Mucosa of descending colon (tissue), 3 donors: ENCODE data around the gene SAPCD1. TPM values are rescaled to one million over a fixed set of nuclear protein-coding genes. Genes with fewer than 3 reads are reported as not detected.

Source experiments
- ATAC-seq: fragments of 200-7000 bp; cut with Tn5 transposase; one replicate; pipeline ENCODE4 v1.9.1; 2020; ENCODE audit warnings: mild to moderate bottlenecking, moderate library complexity
- DNase-seq, 3 donors: peaks; one replicate each; pipeline ENCODE4 v3.0.0-alpha.2; 2020
- H3K36me3 ChIP-seq: fragments of 200-600 bp; one replicate; pipeline ENCODE4 v1.8.0; 2021; ENCODE audit warnings: low read depth, mild to moderate bottlenecking
- H3K4me1 ChIP-seq: fragments of 200-600 bp; one replicate; pipeline ENCODE4 v1.8.0; 2021; ENCODE audit warnings: low read depth, mild to moderate bottlenecking
- H3K4me3 ChIP-seq: fragments of 200-600 bp; one replicate; pipeline ENCODE4 v1.8.0; 2021; ENCODE audit warnings: mild to moderate bottlenecking
- H3K9me3 ChIP-seq: fragments of 200-600 bp; one replicate; pipeline ENCODE4 v1.8.0; 2021; ENCODE audit warnings: mild to moderate bottlenecking
- CTCF ChIP-seq: fragments of 200-600 bp; IDR thresholded peaks from one replicate; pipeline ENCODE4 v1.8.0; 2022; ENCODE audit warnings: antibody characterized with exemption, mild to moderate bottlenecking
- intact Hi-C, 2 donors: fragments of 100-400 bp; cut with DNase I in 1 of 2; cut with micrococcal nuclease in 1 of 2; formaldehyde crosslinking; loops; one replicate each; pipeline versions ENCODE4 v1.11.0 to v1.11.1; 2022; cut with DNase I, micrococcal nuclease
- total RNA-seq, 3 donors: library from RNA; stranded (reverse); fragmentation: NEBNext Ultra II Directional in 2 of 3; extraction: Animal tissue kit (Norgen Biotek cat#: 25700) in 2 of 3; gene quantifications; one replicate each; pipeline versions ENCODE4 v1.2.1 to v1.2.4, GENCODE V29; 2021 to 2023
- donor health status: DM: no; HTN: no; CAD: no; lungs with moderate emphysema.
- donor health status: DM: no; HTN: no; CAD: no.
- donor health status: DM: no; HTN: yes; CAD: no.

SAPCD1 gene
- total RNA-seq, 3 donors from 2014 or later: 2.5 to 9.6 (median 4.3) TPM

- ATAC-seq (no peak), DNase-seq (no peak)
- Histone ChIP-seq H3K4me1 (peaks cover 31% of the 10 kb centered on the region), H3K9me3 (no peaks in the 10 kb centered on the region), H3K4me3 (no peak overlapping the region), H3K36me3 (no peaks in the 10 kb centered on the region)
- intact Hi-C loops: no loop called here
- TF ChIP-seq CTCF: no peak
Observed at GRCh38 chr6:31777667-31778050, 15.2 kb downstream of the SAPCD1 start.

GRCh38 chr6:31778193-31778592, 15.7 kb downstream of the SAPCD1 start:
- Histone ChIP-seq H3K4me3 (no peak overlapping the region), H3K4me1 (peaks cover 29% of the 10 kb centered on the region), H3K9me3 (no peaks in the 10 kb centered on the region), H3K36me3 (no peaks in the 10 kb centered on the region)
- intact Hi-C loops: no loop called here
- no peak for ATAC-seq
- no peak for DNase-seq
- no peak for TF ChIP-seq CTCF

- TF ChIP-seq CTCF: no peak
- Histone ChIP-seq H3K4me1 (peaks cover 29% of the 10 kb centered on the region), H3K36me3 (peaks cover 3% of the 10 kb centered on the region), H3K9me3 (no peaks in the 10 kb centered on the region), H3K4me3 (no peak overlapping the region)
- intact Hi-C loops: no loop called here
- DNase-seq: no peak
- no peak for ATAC-seq
Observed at GRCh38 chr6:31778999-31779885, 16.8 kb downstream of the SAPCD1 start.

GRCh38 chr6:31779908-31780307, 17.5 kb downstream of the SAPCD1 start:
- no peak for TF ChIP-seq CTCF
- Histone ChIP-seq H3K9me3 (no peaks in the 10 kb centered on the region), H3K4me3 (no peak overlapping the region), H3K4me1 (peaks cover 25% of the 10 kb centered on the region), H3K36me3 (peaks cover 3% of the 10 kb centered on the region)
- ATAC-seq (no peak), DNase-seq (no peak)
- intact Hi-C loops: no loop called here

GRCh38 chr6:31780507-31781243, 18.2 kb downstream of the SAPCD1 start:
- no peak for TF ChIP-seq CTCF
- ATAC-seq: no peak
- Histone ChIP-seq H3K4me1 (peaks cover 18% of the 10 kb centered on the region), H3K4me3 (no peak overlapping the region), H3K36me3 (peaks cover 3% of the 10 kb centered on the region), H3K9me3 (no peaks in the 10 kb centered on the region)
- no peak for DNase-seq
- intact Hi-C loops: no loop called here
